GM23248 (cell line): Measurements from ENCODE around the gene DRG2.

Experiments used
- EZH2 ChIP-seq: fragments of 200-600 bp; sonication (generic); IDR thresholded peaks from 2 replicates; pipeline ENCODE4 v1.6.1; 2018; ENCODE audit warnings: antibody characterized with exemption, mild to moderate bottlenecking; ENCODE audit not compliant: insufficient read depth, poor library complexity, severe bottlenecking
- EZH2phosphoT487 ChIP-seq: fragments of 200-600 bp; sonication (generic); IDR thresholded peaks from 2 replicates; pipeline ENCODE4 v1.6.1; 2018; ENCODE audit warnings: antibody characterized with exemption, moderate library complexity, mild to moderate bottlenecking, low read depth; ENCODE audit not compliant: insufficient read depth

DNA sequence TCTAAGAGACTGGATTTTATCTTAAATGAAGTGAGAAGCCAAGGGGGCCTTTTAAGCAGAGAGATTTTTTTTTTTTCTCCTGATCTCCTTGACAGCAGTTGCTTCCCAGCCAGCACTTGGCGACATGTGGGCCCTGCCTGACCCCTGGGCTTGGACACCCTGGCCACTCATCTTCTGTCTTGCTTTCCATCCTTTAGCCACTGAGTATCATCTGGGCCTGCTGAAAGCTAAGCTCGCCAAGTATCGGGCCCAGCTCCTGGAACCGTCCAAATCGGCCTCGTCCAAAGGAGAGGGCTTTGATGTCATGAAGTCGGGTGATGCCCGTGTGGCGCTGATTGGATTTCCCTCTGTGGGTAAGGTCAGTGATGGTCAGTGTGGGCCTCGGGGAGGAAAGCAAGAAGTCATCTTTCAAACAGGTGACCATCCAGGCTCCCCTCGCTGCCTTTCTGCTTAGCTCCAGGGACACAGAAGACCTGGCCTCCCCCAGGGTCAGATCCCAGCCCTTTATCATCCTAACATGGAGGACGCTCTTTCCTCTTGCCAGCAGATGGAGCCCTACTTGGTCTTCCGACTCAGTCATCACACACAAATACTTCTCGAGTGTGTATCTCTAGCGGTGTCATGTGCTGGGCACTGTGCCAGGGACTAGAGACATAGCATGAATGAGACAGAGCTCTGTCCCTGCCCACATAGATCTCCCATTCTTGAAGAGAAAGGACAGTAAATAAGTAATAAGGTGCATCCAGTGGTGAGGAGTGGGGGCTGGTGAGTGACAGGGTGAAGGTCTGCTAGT lies 6.1 kb downstream of the DRG2 start:
- TF ChIP-seq EZH2 = no peak
- no peak for TF ChIP-seq EZH2phosphoT487
